Sigmoid colon (tissue), 4 donors: Measurements from ENCODE around the gene NT5DC4.

Source experiments
- EP300 ChIP-seq, 4 donors: sonication (generic); formaldehyde crosslinking; IDR thresholded peaks; one replicate each; pipeline ENCODE4 v1.6.1; 2017; ENCODE audit warnings: antibody characterized with exemption in 4 of 4
- POLR2A ChIP-seq, 2 donors: fragments of 450-650 bp; IDR thresholded peaks; one replicate each; pipeline ENCODE4 v1.6.1; 2016; ENCODE audit warnings: antibody characterized with exemption in 2 of 2, mild to moderate bottlenecking in 2 of 2, moderate library complexity in 2 of 2
- POLR2AphosphoS5 ChIP-seq, 4 donors: sonication (generic); formaldehyde crosslinking; IDR thresholded peaks; one replicate each; pipeline ENCODE4 v1.6.1; 2017; ENCODE audit warnings: antibody characterized with exemption in 4 of 4
- TF ChIP-seq, protein P1 (sequence below), 4 experiments: fragments of 450-650 bp in 3 of 4; fragments of 200-600 bp in 1 of 4; IDR thresholded peaks; one replicate each; pipeline ENCODE4 v1.5.1; 2016 to 2019; ENCODE audit warnings: antibody characterized with exemption in 4 of 4, mild to moderate bottlenecking in 3 of 4, moderate library complexity in 2 of 4

DNA sequence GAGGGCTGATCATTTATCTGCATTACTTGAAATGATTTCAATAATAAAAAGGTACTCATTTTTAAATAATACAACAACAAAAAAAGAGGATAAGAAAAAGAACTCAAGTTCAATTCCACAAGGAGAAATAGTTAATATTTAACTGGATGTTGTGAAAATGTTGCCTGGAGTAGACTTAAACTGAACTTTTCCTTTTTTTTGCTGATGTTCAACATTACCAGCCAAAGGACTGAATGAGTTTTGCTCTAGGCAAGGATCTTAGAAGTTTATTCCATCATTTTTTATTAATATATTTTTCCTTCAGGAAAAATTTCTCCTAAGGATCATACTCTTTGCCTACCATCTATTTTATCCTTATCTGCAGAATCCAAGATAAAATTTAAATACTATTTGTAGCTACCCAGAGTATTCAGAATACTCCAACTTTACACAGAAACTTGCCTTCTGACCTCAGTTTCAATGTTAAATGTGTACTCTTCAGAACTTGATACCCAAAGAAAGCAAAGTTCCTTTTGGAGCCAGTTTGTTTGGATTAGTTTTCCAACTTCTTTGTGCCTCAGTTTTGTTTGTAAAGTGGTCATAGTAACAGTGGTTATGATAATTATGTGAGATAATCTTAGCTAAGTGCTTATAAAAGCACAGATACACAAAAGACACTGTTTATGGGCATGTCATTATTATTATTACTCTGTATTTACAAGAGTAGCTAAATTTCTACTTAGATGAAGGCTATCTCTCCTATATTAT is 30.8 kb downstream of the NT5DC4 start:
- TF ChIP-seq, protein P1, sequence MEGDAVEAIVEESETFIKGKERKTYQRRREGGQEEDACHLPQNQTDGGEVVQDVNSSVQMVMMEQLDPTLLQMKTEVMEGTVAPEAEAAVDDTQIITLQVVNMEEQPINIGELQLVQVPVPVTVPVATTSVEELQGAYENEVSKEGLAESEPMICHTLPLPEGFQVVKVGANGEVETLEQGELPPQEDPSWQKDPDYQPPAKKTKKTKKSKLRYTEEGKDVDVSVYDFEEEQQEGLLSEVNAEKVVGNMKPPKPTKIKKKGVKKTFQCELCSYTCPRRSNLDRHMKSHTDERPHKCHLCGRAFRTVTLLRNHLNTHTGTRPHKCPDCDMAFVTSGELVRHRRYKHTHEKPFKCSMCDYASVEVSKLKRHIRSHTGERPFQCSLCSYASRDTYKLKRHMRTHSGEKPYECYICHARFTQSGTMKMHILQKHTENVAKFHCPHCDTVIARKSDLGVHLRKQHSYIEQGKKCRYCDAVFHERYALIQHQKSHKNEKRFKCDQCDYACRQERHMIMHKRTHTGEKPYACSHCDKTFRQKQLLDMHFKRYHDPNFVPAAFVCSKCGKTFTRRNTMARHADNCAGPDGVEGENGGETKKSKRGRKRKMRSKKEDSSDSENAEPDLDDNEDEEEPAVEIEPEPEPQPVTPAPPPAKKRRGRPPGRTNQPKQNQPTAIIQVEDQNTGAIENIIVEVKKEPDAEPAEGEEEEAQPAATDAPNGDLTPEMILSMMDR (IDR thresholded peaks at IDR 0.05) = no peak
- TF ChIP-seq EP300 (IDR thresholded peaks at IDR 0.05) (no peak), POLR2AphosphoS5 (IDR thresholded peaks at IDR 0.05) (no peak), POLR2A (IDR thresholded peaks at IDR 0.05) (no peak)
